Frontal cortex (tissue), 4 donors: ENCODE data around the gene KCNC3. TPM values are rescaled to one million over a fixed set of nuclear protein-coding genes. Genes with fewer than 3 reads are reported as not detected.

ENCODE experiments used
- DNase-seq, 2 donors: peaks; one replicate each; pipeline ENCODE4 v3.0.0; 2012; ENCODE audit warnings: low spot score in 2 of 2
- FAIRE-seq: peaks from 2 replicates; lab custom pipeline; 2012; peaks lifted over from hg19 to GRCh38; lab: Jason Lieb, UNC
- total RNA-seq: library from RNA; depleted of rRNA; stranded (reverse); fragments of >200 nt; gene quantifications from one replicate; pipeline ENCODE4 v1.2.3, GENCODE V29; 2014
- donor health status: control.
- donor health status: control.
- donor health status: control.

KCNC3 gene
- 1.2 TPM for total RNA-seq

GRCh38 chr19:50329146-50329925 is at the start of gene KCNC3:
KCNC3 (minus strand) TSS chr19:50329377; CDS start chr19:50329082, 295 bp downstream.
- FAIRE-seq = peak; percentile 54
- peak; percentile 99 for DNase-seq

GRCh38 chr19:50378863-50379236 is 49.7 kb upstream of the KCNC3 start:
- DNase-seq (no peak), FAIRE-seq (no peak)

DNA sequence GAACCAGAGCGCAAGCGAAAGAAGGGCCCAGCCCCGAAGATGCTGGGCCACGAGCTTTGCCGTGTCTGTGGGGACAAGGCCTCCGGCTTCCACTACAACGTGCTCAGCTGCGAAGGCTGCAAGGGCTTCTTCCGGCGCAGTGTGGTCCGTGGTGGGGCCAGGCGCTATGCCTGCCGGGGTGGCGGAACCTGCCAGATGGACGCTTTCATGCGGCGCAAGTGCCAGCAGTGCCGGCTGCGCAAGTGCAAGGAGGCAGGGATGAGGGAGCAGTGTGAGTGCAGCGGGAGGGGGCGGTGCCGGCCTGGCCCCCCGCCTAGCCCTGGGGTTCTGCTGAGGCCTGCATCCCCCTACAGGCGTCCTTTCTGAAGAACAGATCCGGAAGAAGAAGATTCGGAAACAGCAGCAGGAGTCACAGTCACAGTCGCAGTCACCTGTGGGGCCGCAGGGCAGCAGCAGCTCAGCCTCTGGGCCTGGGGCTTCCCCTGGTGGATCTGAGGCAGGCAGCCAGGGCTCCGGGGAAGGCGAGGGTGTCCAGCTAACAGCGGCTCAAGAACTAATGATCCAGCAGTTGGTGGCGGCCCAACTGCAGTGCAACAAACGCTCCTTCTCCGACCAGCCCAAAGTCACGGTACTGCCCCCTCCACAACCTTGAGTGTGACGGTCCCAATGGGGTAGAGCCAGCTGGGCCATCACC is 49.1 kb upstream of the KCNC3 start:
- FAIRE-seq (no peak), DNase-seq (no peak)

DNA sequence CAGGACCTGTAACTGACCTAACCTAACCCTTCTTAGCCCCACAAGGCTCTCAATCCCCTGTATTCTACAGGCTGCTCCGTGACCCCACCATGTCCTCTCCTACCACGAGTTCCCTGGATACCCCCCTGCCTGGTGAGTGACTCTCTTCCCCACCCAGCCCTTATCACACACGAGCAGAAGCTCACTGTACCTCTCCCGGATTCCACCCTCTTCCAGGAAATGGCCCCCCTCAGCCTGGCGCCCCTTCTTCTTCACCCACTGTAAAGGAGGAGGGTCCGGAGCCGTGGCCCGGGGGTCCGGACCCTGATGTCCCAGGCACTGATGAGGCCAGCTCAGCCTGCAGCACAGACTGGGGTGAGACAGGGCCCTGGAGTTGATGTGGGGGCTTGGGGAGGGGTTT is 48.3 kb upstream of the KCNC3 start:
- no peak for FAIRE-seq

GRCh38 chr19:50377051-50377461 is 47.9 kb upstream of the KCNC3 start:
- DNase-seq = no peak
- no peak for FAIRE-seq

More for the DNA sequence above, 48.3 kb upstream of the KCNC3 start:
- DNase-seq = no peak

GRCh38 chr19:50376166-50377050 is 47.2 kb upstream of the KCNC3 start, which contains the start of gene NR1H2:
NR1H2 (plus strand) TSS chr19:50376457; CDS start chr19:50377606, 1,149 bp downstream.
- FAIRE-seq (no peak), DNase-seq (peak; percentile 89 to 93)

DNA sequence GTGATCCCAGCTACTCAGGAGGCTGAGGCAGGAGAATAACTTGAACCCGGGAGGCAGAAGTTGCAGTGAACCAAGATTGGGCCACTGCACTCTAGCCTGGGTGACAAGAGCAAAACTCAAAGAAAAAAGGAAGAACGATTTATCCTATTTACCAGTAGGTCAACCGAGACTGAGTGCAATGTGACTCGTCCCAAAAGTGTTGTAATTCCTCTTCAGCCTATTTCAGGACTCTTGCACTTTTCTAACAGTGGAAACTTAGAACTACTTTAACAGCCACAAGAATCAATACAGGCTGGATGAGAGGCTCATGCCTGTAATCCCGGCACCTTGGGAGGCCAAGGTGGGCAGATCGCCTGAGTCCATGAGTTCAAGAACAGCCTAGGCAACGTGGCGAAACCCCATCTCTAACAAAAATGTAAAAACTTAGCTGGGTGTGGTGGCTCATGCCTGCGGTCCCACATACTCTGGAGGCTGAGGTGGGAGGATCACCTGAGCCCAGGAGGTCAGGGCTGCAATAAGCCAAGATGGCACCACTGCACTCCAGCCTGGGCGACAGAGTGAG is 42.8 kb upstream of the KCNC3 start:
- FAIRE-seq = no peak

GRCh38 chr19:50368649-50369570 is 39.7 kb upstream of the KCNC3 start:
- FAIRE-seq = no peak
- peak; percentile 76 to 85 for DNase-seq

More for the DNA sequence above, 42.8 kb upstream of the KCNC3 start:
- no peak for DNase-seq

DNA sequence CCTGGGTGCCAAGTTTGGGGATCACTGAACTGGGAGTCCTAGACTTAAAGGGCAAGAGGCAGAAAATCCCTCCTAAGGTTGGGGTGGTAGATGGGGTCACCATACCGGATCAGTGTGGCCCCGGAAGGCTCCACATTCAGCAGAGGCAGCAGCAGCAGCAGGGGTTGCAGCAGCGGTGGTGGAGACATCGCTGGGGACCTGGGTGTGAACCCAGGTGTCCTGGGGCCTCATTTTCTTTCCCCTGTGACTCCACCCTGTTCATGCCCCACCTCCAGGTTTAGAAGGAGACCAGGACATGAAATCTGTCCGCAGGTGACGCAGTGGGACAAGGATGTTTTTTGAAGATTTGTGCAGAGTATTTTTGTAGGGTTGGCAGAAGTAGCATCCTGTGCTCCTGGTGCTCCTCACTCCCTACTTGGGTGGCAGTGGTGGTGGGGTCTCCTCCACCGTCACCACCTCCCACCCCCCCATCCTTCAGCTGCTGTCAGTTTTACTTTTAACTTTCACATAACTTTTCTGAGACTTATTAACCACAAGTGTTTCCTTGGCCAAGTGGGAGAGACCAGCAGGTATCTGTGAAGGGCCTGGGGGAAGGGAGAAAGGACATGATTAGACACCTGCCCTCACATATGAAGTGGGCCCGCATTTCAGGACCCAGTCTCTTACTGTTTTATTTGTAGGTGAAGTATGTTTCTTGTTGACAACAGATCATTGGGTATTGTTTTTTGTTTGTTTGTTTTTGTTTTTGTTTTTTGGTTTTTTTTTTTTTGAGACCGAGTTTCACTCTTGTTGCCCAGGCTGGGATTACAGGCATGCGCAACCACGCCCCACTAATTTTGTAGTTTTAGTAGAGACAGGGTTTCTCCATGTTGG is 36.5 kb upstream of the KCNC3 start, which contains the start of gene NAPSA:
TSS of gene NAPSA (minus strand) at position 206 of the 873 bp plus-strand sequence. CDS start at position 188, 18 bp downstream.
- no peak for FAIRE-seq
- no peak for DNase-seq

DNA sequence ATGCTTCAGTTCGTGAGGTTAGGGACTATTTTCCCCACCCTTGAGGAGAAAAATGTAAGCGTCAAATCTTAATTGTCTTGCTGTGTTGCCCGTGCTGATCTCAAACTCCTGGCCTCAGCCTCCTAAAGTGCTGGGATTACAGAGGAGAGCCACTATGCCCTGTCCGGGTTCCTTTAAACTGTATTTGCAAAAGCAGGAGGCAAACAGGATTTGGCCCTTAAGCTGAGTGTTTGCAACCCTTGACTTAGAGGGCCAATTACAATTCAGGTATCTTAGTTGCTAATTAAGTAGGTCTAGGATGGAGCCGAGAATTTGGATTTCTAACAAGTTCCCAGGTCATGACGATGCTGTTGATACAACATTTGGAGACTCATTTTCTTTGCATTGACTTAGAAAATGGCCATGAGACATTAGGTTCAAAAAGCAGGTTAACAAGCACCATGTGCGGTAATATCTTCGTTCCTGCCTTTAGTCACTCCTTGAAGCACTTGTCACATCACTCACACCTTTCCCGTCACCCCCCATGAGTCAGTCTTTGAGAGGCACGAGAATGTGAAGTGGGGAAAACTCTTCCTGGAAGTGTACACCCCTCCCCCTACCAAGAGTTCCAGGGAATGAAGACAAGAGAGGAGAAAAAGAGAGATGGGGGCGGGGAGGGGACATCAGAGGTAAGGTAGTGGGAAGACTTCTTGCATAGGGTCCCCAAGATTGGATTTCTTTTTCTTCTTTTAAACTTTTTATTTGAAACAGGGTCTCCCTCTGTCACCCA is 33.7 kb upstream of the KCNC3 start:
- FAIRE-seq (no peak), DNase-seq (no peak)

GRCh38 chr19:50362030-50362412 is 32.8 kb upstream of the KCNC3 start:
- DNase-seq = no peak
- FAIRE-seq = no peak

GRCh38 chr19:50361290-50362029 is 32.3 kb upstream of the KCNC3 start:
- DNase-seq (no peak), FAIRE-seq (no peak)

DNA sequence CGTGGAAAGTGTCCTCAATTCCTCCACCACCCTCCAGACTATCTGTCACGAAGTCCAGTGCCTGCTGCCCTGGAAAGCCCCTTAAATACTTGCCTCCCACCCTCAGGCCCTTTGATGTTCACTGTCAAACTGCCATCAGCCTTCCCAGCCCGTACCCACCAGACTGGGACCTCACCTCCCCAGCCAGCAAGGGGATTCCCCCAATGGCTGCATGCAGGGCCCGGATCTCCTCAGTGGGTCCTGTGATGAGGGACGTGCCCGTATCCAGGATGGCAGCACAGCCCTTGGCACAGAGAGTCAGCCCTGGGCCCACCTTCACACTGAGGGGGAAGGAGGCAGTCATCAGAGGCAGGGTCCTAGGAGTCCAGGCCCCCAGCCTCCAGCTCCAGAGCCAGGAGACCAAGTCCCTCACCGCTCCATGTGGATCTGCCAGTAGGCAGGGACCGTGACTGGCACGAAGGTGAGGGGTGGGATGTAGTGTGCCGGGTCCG is 30.2 kb upstream of the KCNC3 start:
- no peak for FAIRE-seq
- DNase-seq = no peak

GRCh38 chr19:50358483-50359327 is 29.5 kb upstream of the KCNC3 start:
- FAIRE-seq = no peak
- DNase-seq = peak in 1 of 2 donors; percentile 51
